GM21717 (cell line): Measurements from ENCODE around the gene KDSR.
A peak's percentile ranks its signal among the peaks of the same experiment; 100 is the strongest.

Experiments used
- ATAC-seq: cut with Tn5 transposase; IDR thresholded peaks from one replicate; pipeline ENCODE4 v1.9.1; 2021; ENCODE audit warnings: mild to moderate bottlenecking, moderate library complexity; ENCODE audit not compliant: unreplicated experiment

The KDSR gene

GRCh38 chr18:63286926-63287325, 80.1 kb downstream of the KDSR start:
- no peak for ATAC-seq

- peak; percentile 97 for ATAC-seq
Observed at GRCh38 chr18:63284827-63285733, 81.9 kb downstream of the KDSR start.

- ATAC-seq: no peak
Observed at GRCh38 chr18:63284173-63284799, 82.7 kb downstream of the KDSR start.

- no peak for ATAC-seq
Observed at GRCh38 chr18:63283305-63284094, 83.5 kb downstream of the KDSR start.

- no peak for ATAC-seq
Observed at GRCh38 chr18:63282793-63283192, 84.2 kb downstream of the KDSR start.
